Esophagus muscularis mucosa (tissue), 4 donors: ENCODE results near the gene ABCC3. TPM values are rescaled to one million over a fixed set of nuclear protein-coding genes. Genes with fewer than 3 reads are reported as not detected.

Experiments used
- DNase-seq: peaks from one replicate; pipeline ENCODE4 v3.0.0-alpha.2; 2017; ENCODE audit errors: extremely low spot score
- H3K27ac ChIP-seq, 4 donors: fragments of 200-600 bp; sonication (generic); replicated peaks in 1 of 4; 1 replicate in 3 of 4; 2 replicates in 1 of 4; pipeline ENCODE4 v1.5.1; 2016 to 2019; ENCODE audit warnings: mild to moderate bottlenecking in 1 of 4
- H3K27me3 ChIP-seq, 4 donors: fragments of 200-600 bp; sonication (generic); one replicate each; pipeline versions ENCODE4 v1.5.1 to v1.6.0; 2016 to 2019
- H3K36me3 ChIP-seq, 4 donors: fragments of 200-600 bp; sonication (generic); one replicate each; pipeline ENCODE4 v1.5.1; 2016 to 2019
- H3K4me1 ChIP-seq, 4 donors: fragments of 200-600 bp; sonication (generic); one replicate each; pipeline ENCODE4 v1.5.1; 2016 to 2019
- H3K4me3 ChIP-seq, 4 donors: fragments of 200-600 bp; sonication (generic); 1 replicate in 2 of 4; 2 replicates in 2 of 4; pipeline ENCODE4 v1.5.1; 2016 to 2019; ENCODE audit warnings: mild to moderate bottlenecking in 4 of 4, moderate library complexity in 1 of 4
- H3K9me3 ChIP-seq, 4 donors: fragments of 200-600 bp; sonication (generic); 1 replicate in 3 of 4; 2 replicates in 1 of 4; pipeline ENCODE4 v1.5.1; 2016 to 2019
- EP300 ChIP-seq: sonication (generic); formaldehyde crosslinking; IDR thresholded peaks from one replicate; pipeline ENCODE4 v1.6.1; 2017; ENCODE audit warnings: antibody characterized with exemption
- POLR2A ChIP-seq: fragments of 450-650 bp; IDR thresholded peaks from one replicate; pipeline ENCODE4 v1.6.1; 2017; ENCODE audit warnings: antibody characterized with exemption, moderate library complexity, mild to moderate bottlenecking, low read depth
- POLR2AphosphoS5 ChIP-seq, 2 donors: sonication (generic); formaldehyde crosslinking; IDR thresholded peaks; one replicate each; pipeline ENCODE4 v1.6.1; 2017; ENCODE audit warnings: antibody characterized with exemption in 2 of 2
- WGBS: methylation state at CpG from one replicate; pipeline ENCODE4 v1.1.5; 2018; 5-methylcytosine and 5-hydroxymethylcytosine counted together
- intact Hi-C: fragments of 100-400 bp; cut with DNase I; formaldehyde crosslinking; loops from one replicate; pipeline ENCODE4 v1.15.1; 2023
- total RNA-seq, 4 donors: library from RNA; depleted of rRNA; stranded (reverse); fragments of >200 nt; gene quantifications; one replicate each; pipeline versions ENCODE4 v1.1.0 to v1.2.1, GENCODE V29; 2016
- TF ChIP-seq, protein P1 (sequence below), 3 experiments: fragments of 200-600 bp in 2 of 3; fragments of 450-650 bp in 1 of 3; sonication (generic) in 2 of 3; IDR thresholded peaks; one replicate each; pipeline ENCODE4 v1.5.1; 2017 to 2019; ENCODE audit warnings: antibody characterized with exemption in 3 of 3, mild to moderate bottlenecking in 2 of 3, moderate library complexity in 1 of 3

ABCC3 gene
- total RNA-seq, 4 donors from 2014 or later, result 0.50 to 2.9 (median 1.9) TPM

- 92% methylated on average over 14 of the region's 15 CpGs for WGBS
- intact Hi-C loops, result no loop called here
- Histone ChIP-seq H3K4me3 (no peak overlapping the region), H3K36me3 (no peaks in the 10 kb centered on the region), H3K4me1 (peaks cover 15 to 37% (median 34%) of the 10 kb centered on the region in 4 donors), H3K27ac (no peak overlapping the region), H3K27me3 (peaks cover 0 to 7% (median 0%) of the 10 kb centered on the region in 4 donors), H3K9me3 (no peaks in the 10 kb centered on the region)
- no peak for DNase-seq
- TF ChIP-seq EP300, result no peak
- TF ChIP-seq, protein P1, sequence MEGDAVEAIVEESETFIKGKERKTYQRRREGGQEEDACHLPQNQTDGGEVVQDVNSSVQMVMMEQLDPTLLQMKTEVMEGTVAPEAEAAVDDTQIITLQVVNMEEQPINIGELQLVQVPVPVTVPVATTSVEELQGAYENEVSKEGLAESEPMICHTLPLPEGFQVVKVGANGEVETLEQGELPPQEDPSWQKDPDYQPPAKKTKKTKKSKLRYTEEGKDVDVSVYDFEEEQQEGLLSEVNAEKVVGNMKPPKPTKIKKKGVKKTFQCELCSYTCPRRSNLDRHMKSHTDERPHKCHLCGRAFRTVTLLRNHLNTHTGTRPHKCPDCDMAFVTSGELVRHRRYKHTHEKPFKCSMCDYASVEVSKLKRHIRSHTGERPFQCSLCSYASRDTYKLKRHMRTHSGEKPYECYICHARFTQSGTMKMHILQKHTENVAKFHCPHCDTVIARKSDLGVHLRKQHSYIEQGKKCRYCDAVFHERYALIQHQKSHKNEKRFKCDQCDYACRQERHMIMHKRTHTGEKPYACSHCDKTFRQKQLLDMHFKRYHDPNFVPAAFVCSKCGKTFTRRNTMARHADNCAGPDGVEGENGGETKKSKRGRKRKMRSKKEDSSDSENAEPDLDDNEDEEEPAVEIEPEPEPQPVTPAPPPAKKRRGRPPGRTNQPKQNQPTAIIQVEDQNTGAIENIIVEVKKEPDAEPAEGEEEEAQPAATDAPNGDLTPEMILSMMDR (IDR thresholded peaks at IDR 0.05), result no peak
These were observed 7.5 kb downstream of the ABCC3 start for GRCh38 chr17:50642071-50642721.

DNA sequence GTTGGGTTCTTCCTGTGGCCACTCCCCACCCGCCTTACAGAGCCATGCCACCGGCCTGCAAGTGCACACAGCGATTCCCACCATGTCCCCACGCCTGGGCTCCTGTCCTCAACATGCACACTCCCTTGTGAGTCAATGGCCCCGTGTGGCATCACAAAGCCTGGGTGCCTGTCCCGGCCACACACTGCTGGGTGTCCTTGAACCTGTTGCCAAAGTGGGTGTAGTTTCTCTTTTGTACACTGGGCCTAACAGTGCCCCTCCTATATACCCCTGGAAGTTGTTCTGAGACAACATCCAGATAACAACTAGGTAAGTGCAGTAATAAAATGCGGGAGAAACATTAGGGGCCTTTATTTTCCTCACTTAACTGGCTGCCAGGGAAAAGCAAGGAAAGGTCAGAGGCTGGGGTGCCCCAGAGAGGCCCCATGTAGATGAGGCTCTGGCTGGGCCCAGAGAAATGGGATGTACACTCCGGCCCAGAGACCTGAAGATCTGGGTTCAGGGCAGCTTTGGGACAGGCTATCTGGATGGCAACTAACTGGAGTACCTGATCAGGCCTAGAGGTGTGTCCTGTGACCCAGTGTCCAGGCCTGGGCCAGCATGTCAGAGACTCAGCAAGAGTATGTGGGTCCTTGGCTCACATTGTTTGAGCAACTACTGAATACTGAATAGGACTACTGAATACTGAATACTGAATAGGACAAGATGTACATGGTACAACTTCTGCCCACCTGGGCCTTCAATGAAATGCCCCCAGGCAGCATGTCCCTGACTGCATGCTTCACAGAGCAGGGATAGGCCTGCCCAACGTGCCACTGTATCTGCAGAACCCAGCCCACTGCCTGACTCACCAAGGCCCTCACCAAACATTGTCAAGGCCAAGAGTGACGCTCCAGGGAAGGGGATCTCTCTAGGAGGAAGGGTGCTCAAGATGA, 8.3 kb downstream of the ABCC3 start:
- H3K9me3 ChIP-seq, result no peaks in the 10 kb centered on the region
- TF ChIP-seq, protein P1 (IDR thresholded peaks at IDR 0.05), result no peak
- TF ChIP-seq POLR2AphosphoS5 (IDR thresholded peaks at IDR 0.05) (no peak), POLR2A (no peak), EP300 (no peak)
- no peaks in the 10 kb centered on the region for H3K36me3 ChIP-seq
- no peak overlapping the region for H3K4me3 ChIP-seq
- DNase-seq, result no peak
- intact Hi-C loops, result no loop called here
- 96% methylated on average over 5 of the region's 10 CpGs for WGBS
- peaks cover 15 to 37% (median 34%) of the 10 kb centered on the region in 4 donors for H3K4me1 ChIP-seq
- peaks cover 0 to under 1% (median 0%) of the 10 kb centered on the region in 4 donors for H3K27me3 ChIP-seq
- no peak overlapping the region for H3K27ac ChIP-seq

DNA sequence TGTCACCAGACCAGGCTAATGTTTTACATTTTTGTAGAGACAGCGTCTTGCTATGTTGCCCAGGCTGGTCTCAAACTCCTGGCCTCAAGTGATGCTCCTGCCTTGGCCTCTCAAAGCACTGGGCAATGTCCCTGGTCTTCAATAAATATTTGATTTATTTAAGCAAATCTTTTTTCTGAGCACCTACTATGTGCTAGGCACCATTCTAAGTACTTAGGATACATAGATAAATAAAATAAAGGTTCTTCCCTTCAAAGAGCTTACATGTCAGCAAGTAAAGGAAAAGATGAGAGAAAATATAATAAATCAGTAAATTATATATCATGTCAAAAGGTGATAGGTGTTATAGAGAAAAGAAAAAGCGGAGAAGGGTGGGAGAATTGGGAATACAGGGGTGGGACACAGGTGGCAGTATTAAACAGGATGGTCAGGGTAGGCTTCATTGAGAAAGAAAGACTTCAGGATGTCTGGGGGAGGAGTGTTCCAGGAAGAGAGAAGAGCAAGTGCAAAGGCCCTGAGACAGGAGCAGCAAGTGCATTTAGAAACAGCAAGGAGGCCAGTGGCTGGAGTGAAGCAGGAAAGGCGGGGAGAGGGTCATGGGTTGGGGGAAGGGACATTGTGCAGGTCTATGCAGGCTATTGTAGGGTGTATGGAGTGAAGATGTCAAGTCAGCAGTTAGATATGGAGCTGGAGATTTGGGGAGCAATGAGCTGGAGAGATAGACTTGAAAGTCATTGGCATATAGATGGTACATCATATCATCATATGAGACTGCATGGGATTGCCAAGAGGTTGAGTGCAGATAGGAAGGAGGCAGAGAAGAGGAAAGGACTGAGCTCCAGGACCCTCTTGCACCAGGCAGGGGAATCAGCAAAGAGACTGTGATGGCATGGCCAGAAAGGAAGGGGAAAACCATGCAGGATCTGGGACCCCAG, 11.3 kb downstream of the ABCC3 start:
- Histone ChIP-seq H3K27me3 (no peaks in the 10 kb centered on the region), H3K9me3 (no peaks in the 10 kb centered on the region), H3K27ac (no peak overlapping the region), H3K4me1 (peaks cover 0 to 9% (median 7%) of the 10 kb centered on the region in 4 donors), H3K4me3 (no peak overlapping the region), H3K36me3 (no peaks in the 10 kb centered on the region)
- WGBS, result 90% methylated on average over 3 of the region's 3 CpGs
- intact Hi-C loops, result no loop called here
- no peak for DNase-seq
- TF ChIP-seq EP300, result no peak
- no peak for TF ChIP-seq POLR2AphosphoS5 (IDR thresholded peaks at IDR 0.05)
- TF ChIP-seq, protein P1 (IDR thresholded peaks at IDR 0.05), result no peak
- no peak for TF ChIP-seq POLR2A

DNA sequence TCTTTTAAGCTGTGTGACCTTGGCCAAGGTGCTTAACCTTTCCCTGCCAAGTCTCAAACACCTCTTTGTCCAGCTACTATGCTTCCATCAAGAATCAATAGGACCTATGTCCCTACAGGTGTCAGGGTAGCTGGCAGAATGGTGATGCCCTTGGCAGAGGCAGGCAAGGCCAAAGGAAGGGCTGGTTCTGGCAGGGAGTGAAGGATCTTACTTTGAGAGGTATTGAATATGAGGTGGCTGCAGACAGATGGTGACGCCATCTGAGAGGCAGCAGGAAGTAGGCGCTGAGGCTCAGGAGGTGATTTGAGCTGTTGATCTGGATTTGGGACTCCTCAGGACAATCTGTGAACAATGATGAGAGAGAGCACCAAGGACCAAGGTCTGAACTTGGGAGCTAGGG, 12.5 kb downstream of the ABCC3 start:
- H3K27ac ChIP-seq, result no peak overlapping the region
- no peaks in the 10 kb centered on the region for H3K27me3 ChIP-seq
- intact Hi-C loops, result no loop called here
- no peak overlapping the region for H3K4me3 ChIP-seq
- DNase-seq, result no peak
- no peaks in the 10 kb centered on the region for H3K36me3 ChIP-seq
- 98% methylated on average over 2 of the region's 2 CpGs for WGBS
- no peaks in the 10 kb centered on the region for H3K4me1 ChIP-seq
- TF ChIP-seq, protein P1 (IDR thresholded peaks at IDR 0.05), result no peak
- TF ChIP-seq EP300 (no peak), POLR2A (no peak), POLR2AphosphoS5 (IDR thresholded peaks at IDR 0.05) (no peak)
- H3K9me3 ChIP-seq, result no peaks in the 10 kb centered on the region
